ENCODE data around the gene AKAP8L. TPM values are rescaled to one million over a fixed set of nuclear protein-coding genes. Genes with fewer than 3 reads are reported as not detected.

The AKAP8L gene
- total and polyA plus RNA-seq, 11 donors = 43.3 to 72.2 (median 60.1) TPM

- Histone ChIP-seq H3K4me3 (no peak overlapping the region), H3K9me3 (no peaks in the 10 kb centered on the region), H3K4me1 (peaks cover 0 to 5% (median 0%) of the 10 kb centered on the region in 12 donors), H3K27ac (no peak overlapping the region), H3K36me3 (peaks cover 0 to 90% (median 85%) of the 10 kb centered on the region in 9 donors), H3K27me3 (no peaks in the 10 kb centered on the region)
- intact Hi-C loops (cut with DNase I) = no loop called here
- ATAC-seq (no peak), DNase-seq (no peak)
- no peak for TF ChIP-seq POLR2A (IDR thresholded peaks at IDR 0.05)
These were observed 24.8 kb downstream of the AKAP8L start for GRCh38 chr19:15393963-15394362.

GRCh38 chr19:15390814-15391213 is 28.0 kb downstream of the AKAP8L start:
- no peak for TF ChIP-seq CTCF (IDR thresholded peaks at IDR 0.05)
- no peak for TF ChIP-seq POLR2A (IDR thresholded peaks at IDR 0.05)
- ATAC-seq = no peak
- H3K4me3 ChIP-seq = no peak overlapping the region
- peaks cover 0 to 82% (median 62%) of the 10 kb centered on the region in 9 donors for H3K36me3 ChIP-seq
- no peak overlapping the region for H3K27ac ChIP-seq
- WGBS, 4 donors = 64 to 80% (median 72%) methylated on average over 2 of the region's 2 CpGs
- no peak for DNase-seq
- peaks cover 0 to 6% (median 0%) of the 10 kb centered on the region in 12 donors for H3K4me1 ChIP-seq
- intact Hi-C loops (cut with DNase I) = no loop called here
- no peaks in the 10 kb centered on the region for H3K9me3 ChIP-seq
- no peaks in the 10 kb centered on the region for H3K27me3 ChIP-seq

- Histone ChIP-seq H3K27me3 (no peaks in the 10 kb centered on the region), H3K27ac (no peak overlapping the region), H3K9me3 (no peaks in the 10 kb centered on the region), H3K36me3 (peaks cover 0 to 30% (median 11%) of the 10 kb centered on the region in 9 donors), H3K4me1 (peaks cover 5 to 26% (median 21%) of the 10 kb centered on the region in 12 donors), H3K4me3 (no peak overlapping the region)
- intact Hi-C loops (cut with DNase I) = loop anchor here in 5 of 10 donors (5.0 to 10.0 kb wide), 2 partner anchors 35 to 173 kb away; partner anchors contain the start of gene AKAP8L (in 4 of the 5)
- TF ChIP-seq POLR2A (IDR thresholded peaks at IDR 0.05) = no peak
- no peak for TF ChIP-seq CTCF (IDR thresholded peaks at IDR 0.05)
- 91 to 93% (median 92%) methylated on average over 6 of the region's 6 CpGs for WGBS, 4 donors
- DNase-seq (no peak), ATAC-seq (no peak)
These were observed 36.9 kb downstream of the AKAP8L start for GRCh38 chr19:15381864-15382263.

GRCh38 chr19:15381429-15381828 is 37.4 kb downstream of the AKAP8L start:
- Histone ChIP-seq H3K4me1 (peaks cover 5 to 31% (median 25%) of the 10 kb centered on the region in 12 donors), H3K4me3 (no peak overlapping the region), H3K9me3 (no peaks in the 10 kb centered on the region), H3K27ac (no peak overlapping the region), H3K36me3 (peaks cover 0 to 25% (median 11%) of the 10 kb centered on the region in 9 donors), H3K27me3 (no peaks in the 10 kb centered on the region)
- intact Hi-C loops (cut with DNase I) = loop anchor here in 5 of 10 donors (5.0 to 10.0 kb wide), 2 partner anchors 36 to 173 kb away; partner anchors contain the start of gene AKAP8L (in 4 of the 5)
- ATAC-seq = no peak
- no peak for DNase-seq
- WGBS, 4 donors = 78 to 91% (median 85%) methylated on average over 2 of the region's 2 CpGs
- no peak for TF ChIP-seq CTCF (IDR thresholded peaks at IDR 0.05)
- TF ChIP-seq POLR2A (IDR thresholded peaks at IDR 0.05) = no peak

All from heart left ventricle (tissue), 16 donors.